Adrenal gland (tissue), 12 donors: ENCODE measurements around the gene H2BK1. TPM values are rescaled to one million over a fixed set of nuclear protein-coding genes. Genes with fewer than 3 reads are reported as not detected.

Experiments used
- DNase-seq, 7 donors: peaks; one replicate each; pipeline ENCODE4 v3.0.0-alpha.2; 2019 to 2020
- H3K27ac ChIP-seq, 5 donors: fragments of 200-600 bp; sonication (generic) in 4 of 5; 1 replicate in 3 of 5; 2 replicates in 2 of 5; pipeline versions ENCODE4 v1.5.1 to v1.8.0; 2016 to 2020; ENCODE audit warnings: mild to moderate bottlenecking in 1 of 5
- H3K27me3 ChIP-seq: fragments of 200-600 bp; 2 replicates; pipeline ENCODE4 v1.8.0; 2021
- H3K36me3 ChIP-seq, 2 donors: fragments of 200-600 bp; replicated peaks in 1 of 2; 1 replicate in 1 of 2; 2 replicates in 1 of 2; pipeline versions ENCODE4 v1.5.1 to v1.8.0; 2018 to 2022
- H3K4me1 ChIP-seq, 2 donors: fragments of 200-600 bp; replicated peaks in 1 of 2; 1 replicate in 1 of 2; 2 replicates in 1 of 2; pipeline versions ENCODE4 v1.5.1 to v1.8.0; 2018 to 2021
- H3K4me3 ChIP-seq, 4 donors: fragments of 200-600 bp; sonication (generic) in 3 of 4; one replicate each; pipeline ENCODE4 v1.5.1; 2016 to 2018
- H3K9me3 ChIP-seq, 3 donors: fragments of 200-600 bp; sonication (generic) in 1 of 3; replicated peaks in 1 of 3; 1 replicate in 2 of 3; 2 replicates in 1 of 3; pipeline versions ENCODE4 v1.5.1 to v1.8.0; 2016 to 2021
- CTCF ChIP-seq, 6 experiments: fragments of 450-650 bp in 4 of 6; fragments of 200-600 bp in 2 of 6; sonication (generic) in 1 of 6; IDR thresholded peaks; 1 replicate in 5 of 6; 2 replicates in 1 of 6; pipeline versions ENCODE4 v1.5.1 to v1.8.0; 2016 to 2021; ENCODE audit warnings: antibody characterized with exemption in 6 of 6, mild to moderate bottlenecking in 2 of 6, moderate library complexity in 1 of 6
- POLR2A ChIP-seq, 2 donors: fragments of 450-650 bp; IDR thresholded peaks; one replicate each; pipeline ENCODE4 v1.6.1; 2017; ENCODE audit warnings: antibody characterized with exemption in 2 of 2, mild to moderate bottlenecking in 2 of 2, moderate library complexity in 1 of 2
- WGBS, 4 donors: extraction: QIAGEN DNeasy Blood & Tissue Kit in 2 of 4; methylation state at CpG; one replicate each; pipeline versions ENCODE4 v1.1.5 to v1.1.7; 2013 to 2017; 5-methylcytosine and 5-hydroxymethylcytosine counted together
- intact Hi-C, 2 donors: fragments of 100-400 bp; cut with DNase I; formaldehyde crosslinking; loops; one replicate each; pipeline versions ENCODE4 v1.14.1 to v1.15.0; 2022 to 2023
- polyA plus RNA-seq, 3 donors: library from polyadenylated mRNA; stranded (reverse); fragments of 200-250 nt in 2 of 3; fragments of 350-450 nt in 1 of 3; fragmentation: Illumina TruSeq in 1 of 3; extraction: RNeasy Lipid Tissue Mini Kit (QIAGEN cat#74804) in 1 of 3; gene quantifications; one replicate each; pipeline ENCODE4 v1.2.3, GENCODE V29; 2013 to 2014
- total RNA-seq, 9 donors: library from RNA; depleted of rRNA in 4 of 9; stranded (reverse); fragments of >200 nt in 4 of 9; fragments of 120-200 nt in 1 of 9; fragmentation: NEBNext Ultra II Directional in 1 of 9; extraction: Animal tissue kit (Norgen Biotek cat#: 25700) in 1 of 9; gene quantifications; one replicate each; pipeline versions ENCODE4 v1.1.0 to v1.2.4, GENCODE V29; 2013 to 2023
- donor health status: healthy with polysubstance abuse.
- donor health status: Bipolar disorder and iron deficiency.
- donor health status: DM: yes; HTN: yes; CAD: no.
- donor health status: DM: no; HTN: no; CAD: no.
- donor health status: DM: no; HTN: no; CAD: no.
- donor health status: DM: yes; HTN: yes; CAD: no.

The H2BK1 gene
- total and polyA plus RNA-seq, 12 donors = not detected

DNA sequence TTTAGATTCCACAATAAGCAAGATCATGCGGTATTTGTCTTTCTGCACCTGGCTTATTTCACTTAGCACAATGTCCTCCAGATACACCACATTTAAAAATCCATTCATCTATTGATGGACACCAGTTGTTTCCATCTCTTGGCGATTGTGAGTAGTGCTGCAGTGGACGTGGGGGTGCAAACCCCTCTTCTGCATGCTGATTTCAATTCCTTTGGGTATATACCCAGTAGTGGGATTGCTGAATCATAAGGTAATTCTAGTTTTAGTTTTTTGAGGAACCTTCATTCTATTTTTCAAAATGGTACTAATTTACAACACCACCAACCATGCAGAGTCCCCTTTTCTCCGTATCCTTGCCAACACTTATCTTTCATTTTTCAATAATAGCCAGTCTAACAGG lies 21.2 kb downstream of the H2BK1 start:
- no peak for TF ChIP-seq POLR2A (IDR thresholded peaks at IDR 0.05)
- TF ChIP-seq CTCF (IDR thresholded peaks at IDR 0.05) = no peak
- no peaks in the 10 kb centered on the region for H3K27me3 ChIP-seq
- H3K9me3 ChIP-seq = no peaks in the 10 kb centered on the region
- WGBS, 4 donors = 76 to 79% (median 77%) methylated on average over 4 of the region's 4 CpGs
- no peak overlapping the region for H3K4me3 ChIP-seq
- DNase-seq = no peak
- H3K27ac ChIP-seq = no peak overlapping the region
- H3K4me1 ChIP-seq = no peaks in the 10 kb centered on the region
- H3K36me3 ChIP-seq = no peaks in the 10 kb centered on the region
- intact Hi-C loops = no loop called here

DNA sequence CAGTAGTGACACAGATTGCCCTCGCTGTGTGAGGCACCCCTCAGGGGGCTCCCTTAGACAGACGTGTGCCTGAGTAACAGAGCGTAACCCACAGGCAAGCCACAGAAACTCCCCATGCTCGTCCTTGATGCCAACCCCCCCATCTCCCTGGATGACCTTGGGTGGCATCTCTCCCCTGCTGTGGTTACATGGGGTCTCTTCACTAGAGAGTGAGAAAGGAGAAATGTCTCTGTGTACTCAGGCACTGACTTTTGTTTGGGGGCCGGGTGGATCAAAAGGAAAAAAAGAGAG lies 22.1 kb downstream of the H2BK1 start:
- H3K27ac ChIP-seq = no peak overlapping the region
- H3K36me3 ChIP-seq = no peaks in the 10 kb centered on the region
- no peaks in the 10 kb centered on the region for H3K27me3 ChIP-seq
- intact Hi-C loops = no loop called here
- no peaks in the 10 kb centered on the region for H3K9me3 ChIP-seq
- 47 to 61% (median 57%) methylated on average over 4 to 5 of the region's 5 CpGs for WGBS, 4 donors
- no peaks in the 10 kb centered on the region for H3K4me1 ChIP-seq
- no peak for DNase-seq
- no peak for TF ChIP-seq POLR2A (IDR thresholded peaks at IDR 0.05)
- no peak for TF ChIP-seq CTCF (IDR thresholded peaks at IDR 0.05)
- H3K4me3 ChIP-seq = no peak overlapping the region

DNA sequence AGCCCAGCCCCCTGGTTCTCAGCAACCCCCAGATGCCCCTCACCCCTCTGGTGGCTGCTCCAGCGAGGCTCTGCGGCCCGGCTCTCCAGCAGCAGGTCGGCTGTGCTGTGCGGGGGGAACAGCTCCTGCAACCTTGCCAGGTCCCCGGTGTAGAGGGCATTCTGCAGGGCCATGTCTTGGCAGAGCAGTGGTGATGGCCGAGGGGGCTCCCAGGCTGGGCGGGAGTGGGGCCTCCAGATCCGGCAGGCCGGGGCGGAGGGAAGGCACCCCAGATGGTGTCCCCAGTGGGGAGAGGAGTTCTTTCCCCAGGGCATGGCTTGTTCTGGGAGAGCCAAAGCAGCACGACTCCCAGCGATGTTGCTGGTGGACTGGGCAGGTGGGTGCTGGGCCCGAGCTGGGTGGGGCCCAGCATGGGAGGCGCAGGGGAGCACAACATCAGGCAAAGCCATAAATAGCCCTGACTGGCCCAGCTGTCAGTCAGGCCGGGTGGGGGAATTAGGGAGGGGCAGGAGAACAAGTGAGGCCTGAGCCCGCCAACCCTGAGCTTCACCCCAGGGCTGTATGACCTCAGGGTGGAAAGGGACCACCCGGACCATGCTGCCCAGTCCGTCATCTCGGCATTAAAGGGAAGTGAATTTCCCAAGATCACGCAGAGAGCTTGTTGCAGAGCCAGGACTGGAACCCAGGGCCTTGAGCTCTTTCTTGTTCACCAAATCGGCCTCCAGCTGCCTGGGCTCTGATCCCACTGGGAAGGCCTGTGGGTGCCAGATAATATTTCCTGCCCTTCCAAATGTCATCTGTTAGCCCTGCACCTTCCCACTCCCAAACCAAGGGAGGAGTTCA lies 22.7 kb downstream of the H2BK1 start:
- Histone ChIP-seq H3K36me3 (no peaks in the 10 kb centered on the region), H3K9me3 (no peaks in the 10 kb centered on the region), H3K4me1 (no peaks in the 10 kb centered on the region), H3K4me3 (no peak overlapping the region), H3K27ac (no peak overlapping the region), H3K27me3 (no peaks in the 10 kb centered on the region)
- WGBS, 4 donors = 79 to 89% (median 82%) methylated on average over 5 to 22 of the region's 22 CpGs
- intact Hi-C loops = no loop called here
- TF ChIP-seq POLR2A (IDR thresholded peaks at IDR 0.05) = no peak
- TF ChIP-seq CTCF (IDR thresholded peaks at IDR 0.05) = no peak
- no peak for DNase-seq

DNA sequence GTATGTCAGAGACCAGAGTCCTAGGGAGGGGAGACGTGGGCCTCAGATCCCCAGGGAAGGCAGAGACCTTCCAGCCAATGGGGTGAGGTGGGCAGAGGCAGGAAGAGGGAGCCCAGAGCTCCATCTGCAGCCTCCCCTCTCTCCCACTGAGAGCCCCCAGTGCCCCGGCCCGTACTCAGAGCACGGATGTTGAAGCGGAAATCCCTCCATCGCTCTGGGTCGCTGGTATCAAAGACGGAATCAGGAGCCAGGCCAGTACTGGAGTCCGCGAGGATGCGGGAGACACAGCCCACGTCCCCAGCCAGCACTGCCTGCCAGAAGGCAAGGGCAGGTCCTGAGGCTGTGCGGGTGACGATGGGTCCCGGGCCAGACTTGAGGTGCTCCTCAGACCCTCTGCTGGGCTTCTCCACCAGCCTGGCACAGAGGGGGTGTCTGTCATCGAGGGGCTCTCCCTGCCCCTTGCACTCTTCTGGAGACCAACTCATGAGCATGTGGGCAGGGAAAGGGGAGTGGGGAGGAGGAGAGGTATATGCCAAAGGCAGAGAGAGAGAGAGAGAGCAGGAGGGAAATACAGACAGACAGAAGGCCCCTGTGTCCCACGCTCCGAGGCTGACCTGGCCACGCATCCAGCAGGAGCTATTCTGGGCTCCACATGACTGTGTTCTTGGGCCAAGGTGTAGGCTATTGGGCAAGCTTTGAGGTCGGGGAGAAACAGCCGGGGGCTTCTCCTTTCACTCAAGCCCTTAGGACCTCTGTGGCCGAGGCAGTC lies 23.5 kb downstream of the H2BK1 start, which contains the start of gene ASB10:
Gene ASB10 (minus strand): TSS at position 611 of the 769 bp plus-strand sequence. CDS start 120 bp downstream, at position 491.
- Histone ChIP-seq H3K4me3 (no peak within 1 kb of the TSS), H3K4me1 (no peaks in the 10 kb centered on the region), H3K36me3 (no peaks in the 10 kb centered on the region), H3K9me3 (no peaks in the 10 kb centered on the region), H3K27me3 (no peaks in the 10 kb centered on the region), H3K27ac (no peak within 1 kb of the TSS)
- WGBS, 4 donors = 74 to 80% (median 76%) methylated on average over 18 to 22 of the region's 22 CpGs
- TF ChIP-seq CTCF (IDR thresholded peaks at IDR 0.05) = no peak
- no peak for TF ChIP-seq POLR2A (IDR thresholded peaks at IDR 0.05)
- intact Hi-C loops = no loop called here
- no peak for DNase-seq
